NCI-H446 treated with DMSO at 0.1 percent for 48 hours (cell line): ENCODE data around the gene ZFYVE28.

Experiments
- DNase-seq: peaks from one replicate; lab custom pipeline; 2025; lab: John Stamatoyannopoulos, UW

The ZFYVE28 gene

GRCh38 chr4:2270341-2271165, 147.9 kb downstream of the ZFYVE28 start:
- DNase-seq = no peak

DNA sequence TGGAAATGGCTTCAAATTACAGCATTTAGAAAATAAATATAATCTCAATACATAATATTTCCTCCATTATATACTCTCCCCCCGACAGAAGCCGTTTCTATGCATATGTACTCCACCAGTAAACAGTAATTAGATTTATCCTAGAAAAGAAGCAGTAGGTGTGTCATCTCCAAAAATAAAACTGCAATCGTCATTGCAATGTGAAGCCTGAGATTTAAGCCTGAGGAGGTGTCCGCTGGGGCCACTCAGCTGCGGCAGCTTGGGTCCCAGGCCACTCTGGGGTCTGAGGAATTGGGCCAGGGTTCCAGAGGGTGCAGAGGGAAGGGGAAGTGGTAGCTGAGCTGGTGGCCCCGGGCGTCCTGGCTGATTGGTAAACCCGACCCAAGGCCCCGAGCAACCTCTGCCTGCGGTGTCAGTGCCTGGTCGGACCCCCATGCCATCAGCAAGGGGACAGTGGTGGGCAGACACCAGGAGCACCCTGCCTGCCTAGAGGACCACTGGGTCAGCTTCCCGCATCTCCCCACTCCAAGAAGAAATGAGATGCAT, 148.8 kb downstream of the ZFYVE28 start:
- no peak for DNase-seq

DNA sequence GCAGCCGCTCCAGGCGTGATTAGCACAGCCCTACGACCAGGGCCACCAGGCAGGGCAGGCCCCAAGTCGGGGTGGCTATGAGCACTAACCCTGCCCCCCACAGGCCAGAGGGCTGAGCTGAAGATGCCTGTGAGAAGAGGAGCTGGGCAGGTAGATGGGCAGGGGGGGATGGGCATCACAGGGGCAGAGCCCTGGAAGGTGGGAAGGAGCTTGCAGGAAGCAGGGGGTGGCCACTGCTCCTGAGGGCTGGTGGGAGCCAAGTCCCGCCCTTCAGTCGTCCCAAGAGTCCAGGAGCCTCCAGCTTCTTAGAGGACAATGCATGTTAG, 149.3 kb downstream of the ZFYVE28 start:
- no peak for DNase-seq

DNA sequence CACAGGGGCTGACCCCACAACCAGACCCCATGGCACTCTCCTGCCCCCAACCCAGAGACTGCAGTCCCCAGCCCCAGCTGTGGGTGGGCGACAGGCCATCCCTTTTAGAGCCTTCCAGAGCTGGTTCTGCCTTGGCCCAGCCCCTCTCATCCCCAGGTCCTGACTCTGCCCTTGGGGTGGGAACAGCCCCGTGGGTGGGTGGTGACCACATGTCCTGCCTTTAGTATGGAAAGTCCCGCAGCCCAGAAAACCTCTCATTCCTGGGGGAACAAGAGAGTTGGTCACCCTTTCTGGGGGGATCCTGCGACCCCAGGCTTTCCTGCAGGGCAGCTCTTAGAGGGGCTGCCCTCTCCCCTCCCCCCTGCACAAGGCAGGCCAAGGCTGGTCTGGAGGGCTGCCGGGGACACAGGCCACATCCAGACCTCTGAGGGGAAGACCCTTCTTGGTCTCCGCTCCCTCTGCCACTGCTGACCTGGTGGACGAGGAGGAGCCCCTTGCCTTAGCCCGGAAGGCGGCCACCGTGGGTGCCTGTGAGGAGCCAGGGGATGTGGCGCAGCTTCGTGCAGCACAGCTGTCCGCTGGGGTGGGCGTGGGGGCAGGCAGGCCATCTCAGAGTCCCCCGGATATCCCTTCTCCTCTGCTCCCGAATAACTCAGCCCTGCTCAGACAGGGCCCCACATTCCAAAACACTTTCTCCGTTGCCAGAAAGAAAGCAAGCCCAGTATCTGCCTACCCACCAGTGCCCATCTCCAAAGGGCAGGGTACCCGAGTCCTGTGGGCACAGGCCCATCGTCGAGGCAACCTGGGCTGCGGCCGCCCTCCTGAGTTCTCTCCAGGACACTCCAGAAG, 149.9 kb downstream of the ZFYVE28 start:
- no peak for DNase-seq

DNA sequence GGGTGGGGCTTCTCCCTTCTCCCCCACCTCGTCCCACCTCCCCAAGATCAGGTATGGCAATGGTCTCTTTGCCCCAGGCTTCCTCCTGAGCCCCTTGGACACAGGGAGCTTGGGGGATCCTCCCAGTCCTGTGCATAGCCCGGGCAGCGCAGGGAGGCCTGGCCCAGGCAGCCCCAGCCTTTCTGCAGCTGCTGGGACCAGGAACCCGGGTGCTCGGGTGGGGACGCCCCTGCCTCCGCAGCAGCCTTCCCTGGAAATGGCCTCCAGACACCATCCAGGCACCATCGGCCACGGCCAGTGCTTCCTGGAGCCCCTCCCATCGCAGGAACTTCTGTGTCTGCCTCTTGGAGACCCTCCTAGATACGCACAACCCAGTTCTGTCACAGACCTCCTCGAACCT, 150.6 kb downstream of the ZFYVE28 start:
- DNase-seq = no peak

- DNase-seq = no peak
These were observed 151.1 kb downstream of the ZFYVE28 start for GRCh38 chr4:2267320-2267811.

DNA sequence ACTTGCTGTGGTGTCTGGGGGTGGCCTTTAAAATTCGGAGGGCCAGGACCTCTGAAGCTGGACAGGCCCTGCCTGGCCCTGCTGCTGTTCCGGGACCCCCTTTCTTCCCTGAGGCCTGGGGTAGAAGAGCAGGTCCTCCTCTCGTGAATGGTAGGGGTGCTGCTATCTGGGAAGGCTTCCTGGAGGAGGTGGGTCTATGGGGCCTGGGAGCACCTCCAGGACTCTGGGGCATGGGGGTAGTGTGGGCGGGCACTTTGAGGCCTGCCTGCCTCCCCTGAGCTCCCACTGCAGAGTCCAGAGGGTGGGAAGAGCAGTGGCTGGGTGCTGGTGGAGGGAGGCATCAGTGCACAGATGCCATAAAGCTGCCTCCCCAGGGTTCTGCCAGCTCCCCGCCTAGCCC, 151.6 kb downstream of the ZFYVE28 start:
- no peak for DNase-seq

DNA sequence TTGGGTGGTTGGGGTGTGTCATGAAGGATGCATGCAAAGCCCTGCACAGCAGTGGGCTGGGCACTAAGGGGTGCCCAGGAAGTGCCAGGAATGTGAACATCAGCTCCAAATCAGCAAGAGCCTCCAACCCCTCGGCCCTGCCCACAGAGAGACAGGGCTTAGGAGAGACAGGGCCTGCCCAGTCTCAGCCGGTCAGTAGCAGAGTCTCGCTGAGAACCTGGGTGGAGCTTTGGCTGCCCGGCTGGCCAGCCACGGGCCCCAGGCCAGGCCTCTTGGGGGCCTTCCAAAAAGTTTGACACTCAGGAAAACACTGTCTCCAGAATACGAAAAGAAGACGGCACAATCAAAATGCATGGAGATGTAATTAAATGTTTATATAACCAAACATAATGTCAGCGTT, 152.3 kb downstream of the ZFYVE28 start:
- no peak for DNase-seq

DNA sequence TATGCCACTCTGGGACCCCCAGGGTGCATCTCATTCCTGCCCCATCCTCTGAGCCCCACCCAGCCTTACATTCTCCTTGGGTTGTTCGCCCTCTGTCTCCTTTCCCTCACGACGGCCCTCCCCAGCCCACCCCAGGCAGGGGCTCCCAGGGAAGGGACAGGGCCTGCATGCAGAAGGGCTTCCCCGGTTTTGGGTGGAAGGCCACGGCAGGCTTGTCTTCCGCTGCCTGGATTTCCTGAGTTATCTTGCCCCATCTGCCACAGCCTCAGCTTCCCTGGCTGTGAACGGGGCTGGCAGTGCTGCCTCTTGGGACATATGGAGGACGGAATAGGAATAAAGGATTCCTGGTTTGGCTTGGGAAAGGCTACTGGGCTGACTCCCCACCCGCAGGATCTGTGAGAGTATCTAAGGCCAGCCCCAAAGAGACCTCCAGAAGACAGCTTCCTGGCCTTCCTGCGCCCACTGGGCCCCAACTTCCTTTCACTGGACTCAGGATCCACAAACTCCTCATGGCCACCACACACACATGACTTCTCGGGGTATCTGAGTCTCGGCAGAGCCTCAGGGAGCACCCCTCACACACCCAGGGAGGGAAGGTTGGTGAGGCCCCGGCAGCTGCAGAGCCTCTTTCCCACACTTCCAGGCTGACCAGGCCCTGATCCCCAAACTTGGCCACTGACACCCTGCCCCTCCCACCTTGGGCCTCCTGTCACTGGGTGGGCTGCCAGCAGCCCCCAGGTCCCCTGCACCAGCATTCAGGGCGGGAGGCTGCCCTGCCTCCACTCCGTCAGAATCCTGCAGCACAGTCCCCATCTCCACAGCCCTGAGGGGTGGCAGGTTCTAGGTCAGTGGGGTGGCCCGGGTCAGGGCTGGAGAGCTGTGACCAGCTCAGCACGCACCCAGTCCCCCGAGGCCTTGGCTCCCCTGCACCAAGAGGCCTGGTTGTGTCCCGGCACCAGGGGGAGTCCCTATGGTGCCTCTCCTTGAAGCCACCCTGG, 153.0 kb downstream of the ZFYVE28 start:
- no peak for DNase-seq

GRCh38 chr4:2264481-2265041, 153.9 kb downstream of the ZFYVE28 start:
- DNase-seq = no peak

DNA sequence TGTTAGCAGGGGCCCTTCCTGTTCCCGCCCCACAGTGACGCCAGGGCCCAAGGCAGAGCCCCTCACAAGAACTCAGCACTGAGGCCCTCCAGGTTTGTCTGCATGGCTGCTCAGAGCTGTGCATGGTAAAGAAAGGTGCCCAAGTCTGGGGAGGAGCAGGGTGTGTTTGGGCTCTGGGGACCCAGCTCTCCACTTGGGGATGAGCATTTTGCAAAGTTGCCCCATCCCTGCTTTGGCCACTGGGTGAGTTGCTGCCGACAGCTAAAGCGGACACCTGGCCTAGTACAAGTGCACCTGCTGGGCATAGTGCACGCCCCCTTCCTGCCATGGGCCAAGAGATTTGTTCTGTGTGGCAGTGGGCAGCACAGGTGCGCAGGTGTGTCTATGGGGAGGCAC, 154.5 kb downstream of the ZFYVE28 start:
- DNase-seq = no peak

DNA sequence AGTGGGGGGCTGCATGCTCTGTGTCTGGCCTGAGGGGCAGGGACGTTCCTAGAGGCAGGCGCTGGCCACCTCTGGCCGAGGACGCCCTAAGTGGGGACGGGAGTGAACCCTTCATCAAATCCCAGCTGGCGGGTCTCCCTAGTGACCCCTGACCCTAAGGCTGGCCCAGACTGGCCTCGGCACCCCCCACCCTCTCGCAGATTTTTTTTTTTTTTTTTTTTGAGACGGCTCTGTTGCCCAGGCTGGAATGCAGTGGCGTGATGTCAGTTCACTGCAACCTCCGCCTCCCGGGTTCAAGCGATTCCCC, 155.5 kb downstream of the ZFYVE28 start:
- no peak for DNase-seq

GRCh38 chr4:2262145-2262943, 156.1 kb downstream of the ZFYVE28 start:
- peak; percentile 96 for DNase-seq

GRCh38 chr4:2261853-2262144, 156.6 kb downstream of the ZFYVE28 start, which contains the start of gene MXD4:
MXD4 (minus strand) TSS chr4:2262109; CDS start chr4:2261980, 129 bp downstream.
- no peak for DNase-seq

DNA sequence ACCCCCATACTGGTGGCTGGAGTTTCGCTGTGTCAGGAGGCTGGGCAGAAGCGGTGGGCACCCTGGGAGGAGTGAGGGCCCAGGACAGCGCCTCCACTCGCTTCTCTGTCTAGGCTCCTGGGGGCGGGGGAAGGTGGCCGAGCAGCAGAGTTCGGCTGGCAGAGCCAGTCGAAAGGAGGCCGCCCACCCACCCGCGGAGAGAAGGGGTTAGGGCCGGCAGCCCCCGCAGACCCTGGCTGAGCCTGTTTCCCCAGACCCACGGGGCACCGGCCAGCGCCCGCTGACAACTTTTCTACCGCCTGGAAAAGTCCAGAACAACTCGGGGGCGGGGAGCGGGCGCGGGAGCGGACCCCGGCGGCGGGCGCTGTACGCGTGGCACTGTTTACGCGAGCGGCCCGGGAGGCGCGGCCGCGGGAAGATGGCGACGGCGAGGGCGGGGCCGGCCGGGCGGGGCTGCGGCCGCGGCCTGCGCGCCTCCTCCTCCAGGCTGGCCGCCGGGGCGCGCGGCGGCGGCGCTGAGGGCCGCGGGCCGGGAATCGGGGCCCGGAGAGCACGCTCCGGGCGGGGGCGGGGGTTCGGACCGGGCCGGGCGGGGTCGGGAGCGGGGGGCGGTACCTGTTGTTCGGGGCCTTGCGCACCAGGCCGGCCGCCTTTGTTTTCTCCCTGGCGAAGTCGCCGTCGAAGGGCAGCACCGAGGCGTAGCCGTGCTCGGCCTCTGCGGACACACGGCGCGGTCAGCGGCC, 157.2 kb downstream of the ZFYVE28 start:
- DNase-seq = no peak

DNA sequence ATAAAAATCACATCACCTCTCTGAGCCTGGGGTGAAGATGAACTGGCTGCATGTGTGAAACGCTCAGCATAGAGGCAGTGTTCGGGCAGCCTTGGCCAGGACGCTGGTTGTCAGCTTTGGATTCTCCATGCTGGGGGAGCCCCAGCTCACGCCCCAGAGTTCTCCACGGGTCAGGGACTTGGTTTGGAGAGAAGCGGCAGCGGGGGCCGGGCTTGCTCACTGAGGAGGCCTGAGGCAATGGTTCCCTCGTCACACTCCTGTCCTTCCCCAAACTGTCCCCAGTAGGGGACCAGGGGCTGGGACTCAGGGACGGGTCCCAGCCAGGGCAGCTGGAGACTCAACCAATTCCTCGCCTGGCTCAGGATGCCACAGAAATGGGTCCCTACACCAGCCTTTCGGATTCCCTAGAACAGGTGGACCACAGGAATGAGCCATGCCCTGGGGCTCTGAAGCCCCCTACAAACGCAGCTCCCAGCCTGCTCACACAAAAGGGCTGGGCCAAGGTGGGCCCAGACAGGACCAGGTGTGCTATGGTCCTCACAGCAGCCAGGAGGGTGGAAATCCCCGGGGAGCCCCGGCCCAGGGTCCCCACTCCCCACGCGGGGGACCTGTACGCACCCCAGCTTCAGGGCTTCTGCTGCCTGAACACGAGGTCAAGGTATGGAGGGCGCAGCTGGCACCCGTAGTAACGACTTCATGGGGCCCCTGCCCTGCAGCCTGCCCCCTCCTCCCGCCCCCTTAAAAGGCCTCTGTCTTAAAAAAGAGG, 157.9 kb downstream of the ZFYVE28 start:
- DNase-seq = no peak

GRCh38 chr4:2259541-2260343, 158.7 kb downstream of the ZFYVE28 start:
- no peak for DNase-seq

- no peak for DNase-seq
These were observed 159.4 kb downstream of the ZFYVE28 start for GRCh38 chr4:2259036-2259540.
